Vagina (tissue), 2 donors: ENCODE measurements around the gene AFAP1L1. TPM values are rescaled to one million over a fixed set of nuclear protein-coding genes. Genes with fewer than 3 reads are reported as not detected.

ENCODE experiments used
- DNase-seq, 2 donors: peaks; one replicate each; pipeline ENCODE4 v3.0.0-alpha.2; 2017; ENCODE audit errors: extremely low spot score in 2 of 2
- H3K27ac ChIP-seq: fragments of 200-600 bp; sonication (generic); one replicate; pipeline ENCODE4 v1.5.1; 2019
- H3K27me3 ChIP-seq: fragments of 200-600 bp; sonication (generic); one replicate; pipeline ENCODE4 v1.5.1; 2019
- H3K36me3 ChIP-seq, 2 donors: fragments of 200-600 bp; sonication (generic); one replicate each; pipeline ENCODE4 v1.5.1; 2017 to 2019
- H3K4me1 ChIP-seq: fragments of 200-600 bp; sonication (generic); one replicate; pipeline ENCODE4 v1.5.1; 2019
- H3K4me3 ChIP-seq, 2 donors: fragments of 200-600 bp; sonication (generic); 1 replicate in 1 of 2; 2 replicates in 1 of 2; pipeline ENCODE4 v1.5.1; 2016 to 2019
- H3K9me3 ChIP-seq: fragments of 200-600 bp; sonication (generic); one replicate; pipeline ENCODE4 v1.5.1; 2019
- POLR2A ChIP-seq, 2 donors: fragments of 450-650 bp; IDR thresholded peaks; one replicate each; pipeline ENCODE4 v1.6.1; 2017; ENCODE audit warnings: antibody characterized with exemption in 2 of 2, mild to moderate bottlenecking in 2 of 2, moderate library complexity in 2 of 2
- POLR2AphosphoS5 ChIP-seq, 2 donors: sonication (generic); formaldehyde crosslinking; IDR thresholded peaks; one replicate each; pipeline ENCODE4 v1.9.0; 2017; ENCODE audit warnings: antibody characterized with exemption in 2 of 2, mild to moderate bottlenecking in 2 of 2, low read depth in 1 of 2; ENCODE audit not compliant: insufficient read depth in 1 of 2
- intact Hi-C: fragments of 100-400 bp; cut with DNase I; formaldehyde crosslinking; loops from one replicate; pipeline ENCODE4 v1.15.1; 2023
- total RNA-seq: library from RNA; depleted of rRNA; stranded (reverse); fragments of >200 nt; gene quantifications from one replicate; pipeline ENCODE4 v1.2.3, GENCODE V29; 2016
- TF ChIP-seq, protein P1 (sequence below), 3 experiments: fragments of 450-650 bp in 2 of 3; fragments of 200-600 bp in 1 of 3; sonication (generic) in 1 of 3; IDR thresholded peaks; one replicate each; pipeline ENCODE4 v1.5.1; 2017 to 2019; ENCODE audit warnings: antibody characterized with exemption in 3 of 3, mild to moderate bottlenecking in 2 of 3, moderate library complexity in 2 of 3

The AFAP1L1 gene
- total RNA-seq, 1 donor from 2014 or later = 14.7 TPM

DNA sequence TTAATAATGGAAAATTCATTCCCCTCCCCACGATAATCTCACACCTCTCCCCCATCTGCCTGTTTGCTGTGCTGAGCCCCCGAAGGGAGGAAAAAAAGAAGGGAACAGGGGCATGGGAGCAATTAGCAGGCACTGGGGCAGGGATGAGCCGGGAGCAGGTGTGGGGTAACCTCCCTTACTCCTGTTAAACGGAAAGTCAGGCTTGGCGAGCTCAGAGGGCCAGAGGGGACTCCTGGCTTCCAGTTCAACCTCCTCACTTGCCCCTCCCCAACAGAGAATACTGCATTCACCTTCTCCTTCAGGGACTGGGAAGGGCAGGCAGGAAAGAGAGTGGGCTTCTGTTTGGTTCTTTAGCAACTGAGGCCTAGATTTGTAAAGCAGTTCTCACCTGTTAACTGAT is 1.6 kb downstream of the AFAP1L1 start:
- Histone ChIP-seq H3K27ac (peak overlapping the region; percentile 4), H3K4me3 (peak overlapping the region; percentile 67), H3K36me3 (no peaks in the 10 kb centered on the region), H3K27me3 (no peaks in the 10 kb centered on the region), H3K4me1 (peaks cover 18% of the 10 kb centered on the region), H3K9me3 (no peaks in the 10 kb centered on the region)
- TF ChIP-seq, protein P1, sequence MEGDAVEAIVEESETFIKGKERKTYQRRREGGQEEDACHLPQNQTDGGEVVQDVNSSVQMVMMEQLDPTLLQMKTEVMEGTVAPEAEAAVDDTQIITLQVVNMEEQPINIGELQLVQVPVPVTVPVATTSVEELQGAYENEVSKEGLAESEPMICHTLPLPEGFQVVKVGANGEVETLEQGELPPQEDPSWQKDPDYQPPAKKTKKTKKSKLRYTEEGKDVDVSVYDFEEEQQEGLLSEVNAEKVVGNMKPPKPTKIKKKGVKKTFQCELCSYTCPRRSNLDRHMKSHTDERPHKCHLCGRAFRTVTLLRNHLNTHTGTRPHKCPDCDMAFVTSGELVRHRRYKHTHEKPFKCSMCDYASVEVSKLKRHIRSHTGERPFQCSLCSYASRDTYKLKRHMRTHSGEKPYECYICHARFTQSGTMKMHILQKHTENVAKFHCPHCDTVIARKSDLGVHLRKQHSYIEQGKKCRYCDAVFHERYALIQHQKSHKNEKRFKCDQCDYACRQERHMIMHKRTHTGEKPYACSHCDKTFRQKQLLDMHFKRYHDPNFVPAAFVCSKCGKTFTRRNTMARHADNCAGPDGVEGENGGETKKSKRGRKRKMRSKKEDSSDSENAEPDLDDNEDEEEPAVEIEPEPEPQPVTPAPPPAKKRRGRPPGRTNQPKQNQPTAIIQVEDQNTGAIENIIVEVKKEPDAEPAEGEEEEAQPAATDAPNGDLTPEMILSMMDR (IDR thresholded peaks at IDR 0.05) = no peak
- TF ChIP-seq POLR2A (IDR thresholded peaks at IDR 0.05) (no peak), POLR2AphosphoS5 (IDR thresholded peaks at IDR 0.05; ENCODE audit: insufficient read depth in 1 of 2, low read depth in 1 of 2) (no peak)
- intact Hi-C loops = no loop called here
- DNase-seq = no peak

DNA sequence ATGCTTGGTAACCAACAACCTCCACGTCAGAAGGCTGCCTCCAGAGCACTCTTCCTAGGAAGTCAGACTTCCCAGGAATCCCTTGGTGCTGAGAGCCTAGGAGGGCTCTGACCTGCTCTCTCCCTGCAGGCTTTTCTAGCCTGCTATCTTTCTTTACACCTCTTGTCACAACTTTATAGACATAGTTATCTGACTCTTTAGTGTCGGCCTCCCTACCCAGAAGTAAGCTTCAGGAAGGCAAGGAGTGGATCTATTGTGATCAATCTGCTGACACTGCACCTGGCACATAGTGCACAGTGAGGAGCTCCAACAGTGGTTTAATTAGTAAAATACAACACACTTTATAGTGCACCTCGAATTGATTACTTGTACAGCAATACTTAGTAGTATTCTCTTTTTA is 2.3 kb downstream of the AFAP1L1 start:
- Histone ChIP-seq H3K4me3 (no peak overlapping the region), H3K4me1 (peaks cover 18% of the 10 kb centered on the region), H3K36me3 (no peaks in the 10 kb centered on the region), H3K27me3 (no peaks in the 10 kb centered on the region), H3K9me3 (no peaks in the 10 kb centered on the region), H3K27ac (no peak overlapping the region)
- TF ChIP-seq POLR2AphosphoS5 (IDR thresholded peaks at IDR 0.05; ENCODE audit: insufficient read depth in 1 of 2, low read depth in 1 of 2) (no peak), POLR2A (IDR thresholded peaks at IDR 0.05) (no peak)
- TF ChIP-seq, protein P1 (IDR thresholded peaks at IDR 0.05) = no peak
- no peak for DNase-seq
- intact Hi-C loops = no loop called here

DNA sequence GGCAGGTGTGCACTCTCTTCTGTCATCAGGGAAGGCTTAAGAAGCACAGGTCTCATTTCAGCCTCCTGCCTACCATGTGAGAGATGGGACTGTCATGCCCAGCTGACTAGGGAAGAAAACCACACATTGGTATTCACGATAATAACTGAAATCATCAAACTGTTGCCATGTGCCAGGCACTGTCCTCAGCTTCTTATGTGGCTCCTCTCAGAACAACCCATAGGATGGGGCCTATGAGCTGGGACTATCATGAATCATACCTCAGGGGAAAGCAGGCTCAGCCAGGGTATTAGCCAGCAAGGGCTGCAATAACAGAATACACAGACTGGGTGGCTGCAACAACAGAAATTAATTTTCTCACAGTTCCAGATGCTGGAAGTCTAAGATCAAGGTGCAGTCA is 3.3 kb downstream of the AFAP1L1 start:
- Histone ChIP-seq H3K27me3 (no peaks in the 10 kb centered on the region), H3K4me3 (no peak overlapping the region), H3K27ac (no peak overlapping the region), H3K9me3 (no peaks in the 10 kb centered on the region), H3K4me1 (peaks cover 18% of the 10 kb centered on the region), H3K36me3 (no peaks in the 10 kb centered on the region)
- TF ChIP-seq, protein P1 (IDR thresholded peaks at IDR 0.05) = no peak
- TF ChIP-seq POLR2A (IDR thresholded peaks at IDR 0.05) (no peak), POLR2AphosphoS5 (IDR thresholded peaks at IDR 0.05; ENCODE audit: insufficient read depth in 1 of 2, low read depth in 1 of 2) (no peak)
- no peak for DNase-seq
- intact Hi-C loops = no loop called here

DNA sequence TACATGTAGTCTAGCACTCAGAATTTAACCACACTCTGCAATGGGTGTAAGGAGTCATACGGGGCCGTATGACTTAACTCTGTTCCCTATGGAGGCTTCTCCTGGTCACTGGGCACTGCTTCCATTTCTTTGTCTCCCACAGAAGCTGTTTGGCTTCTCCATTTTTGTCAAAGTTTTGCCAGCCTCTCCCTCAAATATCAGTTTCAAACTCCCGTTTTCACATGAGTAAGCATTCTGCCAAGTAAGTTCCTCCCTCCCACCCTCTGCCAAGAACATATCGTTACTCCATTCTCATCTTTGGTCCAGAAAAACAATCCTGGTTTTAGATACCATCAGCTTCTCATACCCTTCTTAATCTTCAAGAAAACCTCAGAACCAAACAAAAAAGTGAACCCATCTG is 6.1 kb downstream of the AFAP1L1 start:
- H3K36me3 ChIP-seq = no peaks in the 10 kb centered on the region
- DNase-seq = no peak
- no peak overlapping the region for H3K4me3 ChIP-seq
- peaks cover 5% of the 10 kb centered on the region for H3K4me1 ChIP-seq
- intact Hi-C loops = no loop called here
- H3K27me3 ChIP-seq = no peaks in the 10 kb centered on the region
- H3K9me3 ChIP-seq = no peaks in the 10 kb centered on the region
- H3K27ac ChIP-seq = no peak overlapping the region
- no peak for TF ChIP-seq POLR2AphosphoS5 (IDR thresholded peaks at IDR 0.05; ENCODE audit: insufficient read depth in 1 of 2, low read depth in 1 of 2)
- no peak for TF ChIP-seq POLR2A (IDR thresholded peaks at IDR 0.05)
- TF ChIP-seq, protein P1 (IDR thresholded peaks at IDR 0.05) = no peak

DNA sequence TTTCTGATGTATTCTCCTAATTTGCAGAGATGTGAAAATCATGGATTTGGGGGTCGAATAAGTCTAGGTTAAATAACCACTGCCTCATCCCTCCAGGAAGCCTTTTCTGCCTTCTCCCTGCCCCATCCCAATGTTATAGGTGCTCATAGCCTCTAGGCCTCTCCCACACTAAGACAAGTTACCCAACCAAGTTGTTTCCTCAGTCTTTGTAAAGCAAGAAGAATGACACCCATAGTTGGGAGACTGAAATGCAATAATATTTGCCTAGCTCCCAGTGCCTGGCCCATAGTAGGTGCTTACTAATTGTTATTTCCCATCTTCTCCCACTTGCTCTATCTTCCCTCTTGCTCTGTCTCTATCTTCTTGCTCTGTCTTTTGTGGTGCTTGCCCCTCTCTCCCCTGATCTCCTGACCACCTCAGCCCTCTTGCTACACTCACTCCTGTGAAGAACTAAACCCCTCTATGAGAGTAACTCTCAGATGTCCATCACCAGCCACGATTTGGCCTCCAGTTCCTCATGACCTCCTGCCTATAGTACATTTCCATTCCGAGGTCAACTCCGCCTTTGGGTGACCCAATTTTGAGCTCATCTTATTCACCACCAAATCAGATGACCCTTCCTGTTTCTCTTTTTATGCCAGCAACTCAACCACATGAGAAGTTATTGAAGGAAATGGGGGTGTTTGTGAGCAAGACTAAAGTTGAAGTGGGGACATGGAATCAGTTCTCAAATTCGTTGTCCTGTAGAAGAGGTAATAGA is 7.0 kb downstream of the AFAP1L1 start:
- Histone ChIP-seq H3K36me3 (no peaks in the 10 kb centered on the region), H3K9me3 (no peaks in the 10 kb centered on the region), H3K27ac (no peak overlapping the region), H3K4me1 (peaks cover 4% of the 10 kb centered on the region), H3K27me3 (no peaks in the 10 kb centered on the region), H3K4me3 (no peak overlapping the region)
- intact Hi-C loops = no loop called here
- TF ChIP-seq POLR2AphosphoS5 (IDR thresholded peaks at IDR 0.05; ENCODE audit: insufficient read depth in 1 of 2, low read depth in 1 of 2) = no peak
- TF ChIP-seq POLR2A (IDR thresholded peaks at IDR 0.05) = no peak
- TF ChIP-seq, protein P1 (IDR thresholded peaks at IDR 0.05) = no peak
- no peak for DNase-seq
